GM18499 (cell line): Measurements from ENCODE around the gene ZNF280D.
"Not testable (repeated sequence)": the region's sequence is repeated elsewhere in the genome, so short reads cannot be mapped to it uniquely, and the experiment has no call there.

ENCODE experiments used
- ATAC-seq: cut with Tn5 transposase; IDR thresholded peaks from one replicate; pipeline ENCODE4 v1.9.1; 2021; ENCODE audit warnings: moderate number of reproducible peaks; ENCODE audit not compliant: insufficient read depth, unreplicated experiment

The ZNF280D gene

DNA sequence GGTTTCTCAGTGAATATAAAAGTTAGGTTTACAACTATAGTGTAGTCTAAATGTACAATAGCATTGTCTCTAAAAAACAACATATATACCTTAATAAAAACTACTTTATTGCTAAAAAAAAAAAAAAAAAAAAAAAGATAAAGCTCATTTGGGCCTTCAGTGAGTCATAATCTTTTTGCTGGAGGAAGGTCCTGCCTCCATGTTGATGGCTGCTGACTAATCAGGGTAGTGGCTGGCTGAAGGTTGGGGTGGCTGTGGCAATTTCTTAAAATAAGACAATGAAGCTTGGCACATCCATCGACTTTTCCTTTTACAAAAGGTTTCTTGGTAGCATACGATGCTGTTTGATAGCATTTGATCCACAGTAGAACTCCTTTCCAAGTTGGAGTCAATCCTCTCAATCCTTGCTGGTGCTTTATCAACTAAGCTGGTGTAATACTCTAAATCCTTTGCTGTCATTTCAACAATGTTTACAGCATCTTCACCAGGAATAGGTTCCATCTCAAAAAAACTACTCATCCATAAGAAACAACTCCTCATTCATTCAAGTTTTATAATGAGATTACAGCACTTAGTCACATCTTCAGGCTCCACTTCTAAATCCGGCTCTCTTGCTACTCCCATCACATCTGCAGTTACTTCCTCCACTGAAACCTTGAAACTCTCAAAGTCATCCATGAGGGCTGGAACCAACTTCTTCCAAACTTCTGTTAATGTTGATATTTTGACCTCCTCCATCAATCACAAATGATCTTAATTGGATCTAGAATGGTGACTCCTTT, 13.3 kb downstream of the ZNF280D start:
- ATAC-seq = no peak

DNA sequence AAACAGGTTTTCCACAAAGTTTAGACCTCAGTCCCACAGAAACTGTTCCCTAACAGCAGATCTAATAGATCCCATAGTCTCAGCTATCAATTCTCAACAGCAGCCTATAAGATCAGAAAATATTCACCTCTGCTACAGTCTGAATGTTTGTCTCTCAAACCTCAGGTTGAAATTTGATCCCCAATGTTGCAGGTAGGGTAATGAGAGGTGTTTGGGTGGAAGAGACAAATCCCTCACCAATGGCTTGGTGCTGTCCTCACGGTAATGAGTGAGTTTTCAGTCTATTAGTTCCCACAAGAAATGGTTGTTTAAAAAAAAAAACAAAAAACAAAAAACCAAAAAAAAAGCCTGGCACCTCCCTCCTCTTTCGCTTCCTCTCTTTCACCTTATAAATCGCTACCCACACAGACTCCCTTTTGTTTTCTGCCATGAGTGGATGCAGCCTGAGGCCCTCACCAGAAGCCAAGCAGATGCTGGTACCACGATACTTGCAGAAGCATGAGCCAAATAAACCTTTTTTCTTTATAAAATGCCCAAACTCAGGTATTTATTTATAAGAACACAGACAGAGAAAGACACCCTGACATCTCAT, 14.2 kb downstream of the ZNF280D start:
- no peak for ATAC-seq

DNA sequence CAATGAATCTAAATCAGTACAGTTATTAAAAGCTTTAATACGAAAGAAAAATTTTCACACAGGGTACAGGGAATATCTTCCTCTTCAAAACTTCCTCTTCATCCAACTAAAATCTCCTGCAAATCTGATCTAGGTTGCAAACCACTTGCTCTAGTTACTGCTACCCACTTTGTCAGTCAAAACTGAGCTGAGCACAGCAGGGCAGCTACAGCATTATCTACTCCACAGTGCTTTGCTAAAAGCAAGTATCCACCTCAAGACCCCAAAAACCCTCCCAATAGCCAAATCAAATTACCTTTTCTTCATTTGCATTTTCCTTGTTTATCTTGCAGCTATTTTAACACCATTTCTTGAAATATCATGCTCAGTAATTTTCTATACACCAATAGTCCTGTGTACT, 14.7 kb downstream of the ZNF280D start:
- ATAC-seq = no peak

DNA sequence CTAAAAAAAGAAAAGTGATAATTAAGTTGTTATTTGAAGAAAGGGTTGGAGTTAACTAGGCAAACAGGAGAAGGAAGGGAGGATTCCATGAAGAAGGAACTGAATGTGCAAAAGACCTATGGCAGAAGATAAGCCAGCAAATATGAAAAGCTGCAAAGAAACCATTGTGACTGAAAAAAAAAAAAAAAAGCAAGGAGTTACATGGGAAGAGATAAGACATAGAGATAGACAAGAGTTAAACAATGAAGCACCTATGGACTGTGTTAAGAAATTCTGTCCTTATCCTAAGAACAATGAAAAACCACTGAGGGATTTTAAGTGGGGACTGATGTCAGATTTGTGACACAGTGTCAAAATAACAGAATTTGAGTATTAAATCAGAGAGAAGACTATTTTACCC, 17.0 kb downstream of the ZNF280D start:
- no peak for ATAC-seq

DNA sequence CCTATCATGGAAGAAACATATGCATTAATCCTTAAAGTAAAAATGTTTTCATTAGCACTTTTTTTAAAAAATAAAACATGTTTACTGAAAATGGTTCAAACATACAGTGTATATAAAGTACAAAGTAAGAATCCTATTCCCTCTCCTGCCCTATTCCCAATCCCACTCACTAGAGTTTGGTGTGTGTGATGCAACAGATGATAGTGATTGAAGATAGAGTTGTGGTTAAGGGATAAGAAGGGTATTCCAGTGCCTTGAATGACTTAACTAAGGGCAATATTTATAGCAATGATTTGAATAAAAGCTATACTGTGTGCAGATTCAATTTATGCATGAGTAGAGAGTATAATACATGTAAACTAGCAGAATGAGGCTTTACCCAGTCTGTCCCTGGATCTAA, 18.1 kb downstream of the ZNF280D start:
- ATAC-seq = no peak

DNA sequence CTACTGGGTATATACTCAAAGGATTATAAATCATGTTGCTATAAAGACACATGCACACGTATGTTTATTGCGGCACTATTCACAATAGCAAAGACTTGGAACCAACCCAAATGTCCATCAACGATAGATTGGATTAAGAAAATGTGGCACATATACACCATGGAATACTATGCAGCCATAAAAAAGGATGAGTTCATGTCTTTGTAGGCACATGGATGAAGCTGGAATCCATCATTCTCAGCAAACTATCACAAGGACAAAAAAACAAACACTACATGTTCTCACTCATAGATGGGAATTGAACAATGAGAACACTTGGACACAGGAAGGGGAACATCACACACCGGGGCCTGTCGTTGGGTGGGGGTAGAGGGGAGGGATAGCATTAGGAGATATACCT, 23.8 kb downstream of the ZNF280D start:
- ATAC-seq = not testable (repeated sequence)

DNA sequence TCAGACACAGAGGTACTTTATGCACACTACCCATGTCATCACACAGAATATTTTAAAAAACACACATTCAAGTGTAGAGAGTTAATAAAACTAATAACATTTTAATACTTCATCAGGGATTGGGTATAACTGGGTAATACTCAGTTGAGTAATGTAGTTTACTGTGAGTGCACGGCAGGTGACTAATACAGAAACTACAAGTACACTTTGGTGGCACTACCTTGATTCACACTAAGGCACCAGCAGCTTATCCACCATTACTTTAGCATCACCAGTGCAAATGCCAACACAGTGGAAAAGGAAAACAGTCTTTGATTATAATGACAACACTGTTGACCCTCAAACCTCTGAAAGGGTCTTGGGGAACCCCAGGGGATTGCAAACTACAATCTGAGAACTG, 33.6 kb downstream of the ZNF280D start:
- no peak for ATAC-seq

DNA sequence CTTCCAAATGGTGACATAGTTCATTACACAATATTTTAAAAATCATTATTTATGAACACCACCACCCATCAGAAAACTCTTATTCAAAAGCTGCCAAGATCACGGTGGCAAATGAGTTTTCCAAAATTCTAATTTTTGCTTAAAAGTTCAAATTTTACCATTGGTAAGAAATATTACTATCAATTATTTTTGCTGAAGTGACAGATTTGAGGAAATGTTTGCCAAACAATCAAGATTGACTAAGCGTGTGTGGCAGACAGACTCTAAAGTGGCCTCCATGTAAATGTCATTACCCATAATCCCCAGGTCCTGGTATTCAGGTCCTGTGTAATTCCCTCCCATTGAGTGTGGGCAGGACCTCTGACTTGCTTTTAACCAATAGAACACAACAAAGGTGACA, 35.0 kb downstream of the ZNF280D start:
- no peak for ATAC-seq

DNA sequence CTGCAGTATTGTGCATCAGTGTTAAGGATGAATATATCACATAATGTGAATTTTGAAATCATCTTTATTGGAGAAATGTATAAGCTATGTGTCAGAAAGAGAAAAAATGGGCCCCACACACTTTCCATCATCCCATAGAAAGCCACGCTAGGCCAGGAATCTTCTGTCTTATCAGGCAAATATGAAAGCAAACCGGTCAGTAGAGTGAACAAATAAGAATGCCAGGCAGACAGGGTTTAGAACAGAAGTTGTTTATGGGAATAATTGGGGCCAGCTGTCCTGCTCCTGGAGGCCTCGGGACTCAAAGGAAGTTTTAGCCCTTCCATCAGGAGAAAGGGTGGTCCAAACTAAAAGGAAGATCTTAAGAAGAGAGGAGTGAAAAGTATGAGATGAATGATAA, 39.5 kb downstream of the ZNF280D start:
- ATAC-seq = no peak

DNA sequence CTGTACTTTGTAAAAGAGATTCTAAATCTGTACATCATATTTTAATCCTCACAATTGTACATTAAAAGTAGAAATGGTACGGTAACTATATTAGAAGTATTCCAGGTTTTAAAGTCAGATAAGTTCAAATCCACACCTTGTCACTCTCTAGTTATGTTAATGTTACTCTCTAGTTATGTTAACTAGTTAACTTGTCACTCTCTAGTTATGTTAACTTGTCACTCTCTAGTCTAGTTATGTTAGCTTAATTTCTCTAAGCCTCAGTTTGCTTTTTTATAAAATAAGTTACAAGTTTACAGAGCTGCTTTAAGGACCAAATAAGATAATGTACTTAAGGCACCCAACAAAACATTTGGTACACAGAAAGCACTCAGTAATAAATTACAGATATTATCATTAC, 42.6 kb downstream of the ZNF280D start:
- no peak for ATAC-seq

DNA sequence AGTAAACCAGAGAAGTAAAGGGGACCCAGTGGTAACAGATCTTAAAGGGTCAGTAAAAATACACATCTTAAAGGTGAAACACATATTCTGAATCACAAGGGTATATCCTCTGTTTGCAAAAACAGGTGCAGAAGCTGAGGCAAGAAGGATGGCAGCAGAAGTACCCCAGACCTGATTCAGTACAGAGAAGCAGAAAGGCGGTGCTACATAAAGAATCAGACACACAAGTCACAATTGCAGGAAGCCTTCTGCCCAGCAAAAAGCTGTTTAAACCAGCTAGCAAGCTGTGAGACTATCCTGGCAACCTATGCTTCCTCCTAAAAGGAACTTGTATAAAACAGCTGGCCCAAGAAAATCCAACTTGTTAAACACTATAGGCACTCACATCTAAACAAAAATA, 49.4 kb downstream of the ZNF280D start:
- ATAC-seq = no peak

DNA sequence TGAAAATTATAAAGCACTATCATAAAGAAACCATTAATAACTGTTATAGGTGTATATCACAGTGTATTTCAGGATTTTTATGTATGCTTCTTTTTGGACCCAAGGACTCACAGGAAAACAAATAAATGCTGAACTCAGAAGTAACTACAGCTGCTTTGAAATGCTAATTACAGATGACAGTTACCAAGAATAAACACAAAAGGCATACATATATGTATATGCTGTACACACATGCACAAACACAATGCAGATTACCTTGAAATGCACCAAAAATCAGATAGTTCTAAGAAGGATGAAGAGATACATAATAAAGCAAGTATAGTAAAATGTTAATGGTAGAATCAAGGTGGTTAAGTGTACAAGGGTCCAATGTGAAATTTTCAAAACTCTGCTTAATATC, 52.2 kb downstream of the ZNF280D start:
- ATAC-seq = no peak

DNA sequence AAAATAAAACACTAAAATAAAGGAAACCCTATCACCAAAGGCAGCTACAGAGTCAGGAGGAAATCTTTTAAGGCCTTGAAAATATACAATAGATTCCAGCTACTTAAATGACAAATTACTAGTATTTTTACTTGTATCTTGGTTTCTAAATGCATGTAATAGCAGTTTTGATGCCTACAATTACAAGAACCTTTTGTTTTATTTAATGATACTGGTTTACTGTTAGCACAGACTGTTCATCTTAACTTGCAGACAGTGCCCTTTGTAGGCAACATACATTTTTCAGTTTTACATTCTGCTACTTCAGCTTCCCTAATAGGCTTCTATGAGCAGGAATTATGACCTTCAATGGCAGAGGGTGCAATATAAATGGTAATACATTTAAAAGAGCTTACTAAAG, 54.1 kb downstream of the ZNF280D start:
- no peak for ATAC-seq

DNA sequence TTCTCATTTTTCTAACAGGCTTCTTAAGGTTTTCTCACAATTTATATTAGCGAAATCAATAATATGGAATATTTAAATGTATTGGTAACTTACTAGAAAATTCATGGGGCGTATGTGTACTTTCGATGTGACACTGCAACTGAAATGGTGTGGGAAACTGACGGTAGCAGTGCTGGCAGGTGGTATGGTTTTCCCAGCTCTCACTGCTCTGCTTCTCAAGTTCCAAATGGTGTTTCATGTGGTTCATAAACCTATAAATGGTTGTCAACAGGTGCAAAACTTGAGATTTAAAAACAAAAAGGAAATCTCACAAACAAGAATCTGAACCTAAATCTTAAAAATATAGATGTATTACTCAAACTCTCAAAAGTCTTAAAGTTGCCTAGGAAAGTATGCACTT, 54.7 kb downstream of the ZNF280D start:
- no peak for ATAC-seq

DNA sequence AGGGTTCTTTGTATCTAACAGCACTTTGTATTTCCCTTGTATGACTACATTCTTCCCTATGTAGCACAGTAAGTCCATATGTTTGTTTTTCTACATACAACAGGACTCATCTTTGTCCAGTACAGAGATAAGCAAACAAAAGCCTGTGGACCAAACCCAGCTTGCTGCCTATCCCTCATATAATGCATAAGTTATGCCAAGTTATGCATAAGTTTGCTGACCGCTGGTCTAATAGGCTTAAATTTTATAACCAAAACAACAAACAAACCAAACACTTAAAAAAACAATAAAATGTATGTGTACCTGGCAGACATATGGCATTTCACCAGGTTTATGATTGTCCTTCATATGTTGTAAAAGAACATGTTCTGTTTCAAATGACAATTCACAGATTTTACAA, 56.0 kb downstream of the ZNF280D start:
- no peak for ATAC-seq

DNA sequence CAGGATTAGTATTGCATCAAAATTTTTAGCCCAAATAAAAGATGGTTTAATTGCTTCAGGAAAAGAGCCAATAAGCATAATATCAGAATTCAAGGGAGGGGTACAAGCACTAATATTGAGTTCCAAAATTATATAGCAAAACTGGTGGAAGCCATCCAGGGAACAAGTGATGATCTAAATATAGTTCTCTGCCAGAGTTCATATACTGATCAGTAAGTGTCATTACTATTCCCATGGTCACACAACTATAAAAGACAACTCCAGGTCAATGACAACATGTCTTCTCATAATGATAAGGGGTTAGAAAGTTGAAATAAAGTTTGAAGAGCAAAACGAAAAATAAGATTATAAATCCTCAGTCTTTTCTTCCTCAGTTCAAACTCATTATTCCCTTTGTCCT, 57.4 kb downstream of the ZNF280D start:
- no peak for ATAC-seq

DNA sequence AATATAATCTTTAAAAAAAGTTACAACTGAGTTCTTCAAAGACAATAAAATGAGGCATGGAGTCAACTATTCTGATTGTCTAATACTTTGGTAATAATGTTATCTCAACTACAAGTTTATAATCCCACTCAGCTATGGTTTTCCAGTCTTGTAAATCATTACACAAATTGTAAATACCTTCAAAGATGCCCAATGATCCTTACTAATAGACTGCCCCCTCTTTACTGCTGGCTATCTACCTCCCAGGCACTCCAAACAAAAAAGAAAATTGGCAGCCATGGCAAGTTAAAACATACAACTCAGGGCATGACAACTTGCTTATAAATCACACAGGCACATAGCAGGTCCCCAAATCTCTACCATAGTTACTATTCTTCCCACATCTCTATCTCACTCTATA, 58.5 kb downstream of the ZNF280D start:
- no peak for ATAC-seq

DNA sequence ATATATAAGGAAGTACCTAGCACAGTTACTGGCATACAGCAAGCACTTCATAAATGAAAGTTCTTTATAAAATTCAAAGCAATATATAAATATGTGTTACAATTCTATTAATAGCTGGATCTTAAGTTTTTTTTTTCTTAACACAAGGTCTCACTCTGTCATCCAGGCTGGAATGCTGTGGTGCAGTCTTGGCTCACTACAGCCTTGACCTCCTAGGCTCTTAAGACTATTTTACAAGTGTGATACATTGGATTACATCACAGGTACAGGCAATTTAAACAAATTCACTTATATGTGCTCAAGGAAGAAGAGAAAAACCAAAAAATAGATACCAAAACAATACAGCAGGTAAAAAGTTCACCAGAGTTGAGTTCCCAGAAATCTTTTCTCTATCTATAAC, 60.6 kb downstream of the ZNF280D start:
- no peak for ATAC-seq

DNA sequence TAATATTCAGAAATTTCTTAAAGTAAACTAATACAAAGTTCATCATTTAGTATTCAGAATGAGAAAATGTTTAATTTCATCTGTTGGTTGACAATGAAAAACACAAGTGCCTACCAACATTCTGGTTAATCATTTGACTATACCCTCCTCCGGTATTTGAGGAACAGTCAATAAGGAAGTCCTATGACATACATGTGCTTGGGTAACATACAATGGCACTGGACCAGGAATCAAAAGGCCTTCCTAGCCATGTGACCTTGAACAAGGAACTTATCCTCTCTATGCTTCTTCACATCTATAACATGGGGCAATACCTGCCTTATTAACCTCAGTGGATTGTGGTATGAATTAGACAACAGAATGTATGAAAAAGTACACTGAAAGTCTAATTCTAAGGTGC, 65.8 kb downstream of the ZNF280D start:
- ATAC-seq = no peak

DNA sequence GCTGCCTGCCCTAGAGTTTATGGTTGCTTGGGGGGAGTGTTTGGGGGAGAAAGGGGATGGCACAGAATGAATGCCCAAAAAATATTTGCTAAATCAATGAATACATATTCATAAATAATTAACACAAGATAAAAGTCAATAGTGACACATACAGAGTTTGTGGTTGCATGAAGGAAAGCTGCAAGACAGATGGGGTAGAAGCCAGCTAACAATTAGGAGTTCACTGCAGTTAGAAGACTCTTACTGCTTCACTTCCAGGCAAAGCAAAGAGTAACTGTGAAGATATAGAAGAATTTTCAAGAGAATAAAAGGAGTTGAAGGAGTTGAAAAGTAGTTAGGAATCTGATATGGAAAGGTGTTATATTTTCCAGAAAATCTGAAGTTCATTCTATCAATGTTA, 72.4 kb downstream of the ZNF280D start:
- no peak for ATAC-seq

DNA sequence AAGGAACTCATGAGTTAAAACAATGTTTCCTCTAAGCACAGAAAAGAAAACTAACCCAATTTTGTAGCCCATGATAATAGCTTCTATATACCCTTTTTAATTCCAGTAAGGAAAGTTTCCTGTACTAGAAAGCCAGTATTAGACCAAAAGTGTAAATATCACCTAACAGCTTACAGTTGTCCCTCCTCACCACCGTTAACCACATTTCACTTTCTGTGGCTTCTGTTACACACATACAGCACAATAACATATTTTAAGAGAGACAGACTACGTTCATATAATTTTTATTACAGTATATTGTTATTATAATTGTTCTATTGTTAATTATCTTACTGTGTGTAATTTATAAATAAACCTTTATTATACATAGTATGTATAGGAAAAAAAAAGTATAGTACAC, 74.1 kb downstream of the ZNF280D start:
- ATAC-seq = no peak

DNA sequence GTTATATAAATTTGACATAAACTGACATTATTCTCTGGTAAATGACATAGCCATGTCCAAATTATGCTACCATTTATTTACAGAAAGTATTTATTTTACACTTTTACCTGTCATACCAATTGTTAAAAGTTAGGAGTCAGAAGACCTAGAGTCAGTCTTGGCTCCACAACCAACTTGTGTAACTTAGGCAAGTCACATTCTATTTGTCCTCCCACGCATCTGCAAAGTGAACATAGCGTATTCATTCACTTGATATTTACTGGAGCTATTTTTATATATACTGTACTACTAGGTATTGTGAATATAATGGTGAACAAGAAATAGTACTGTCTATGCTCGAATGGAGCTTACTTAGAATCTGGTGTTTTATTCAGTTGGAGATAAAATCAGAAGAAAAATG, 78.7 kb downstream of the ZNF280D start:
- no peak for ATAC-seq
